Sciatic nerve (tissue), 2 donors: ENCODE measurements around the gene SLC16A8. TPM values are rescaled to one million over a fixed set of nuclear protein-coding genes. Genes with fewer than 3 reads are reported as not detected.

Source experiments
- ATAC-seq: fragments of 200-7000 bp; cut with Tn5 transposase; one replicate; pipeline ENCODE4 v1.9.1; 2020; ENCODE audit warnings: mild to moderate bottlenecking, moderate library complexity
- DNase-seq: peaks from one replicate; pipeline ENCODE4 v3.0.0-alpha.2; 2020; ENCODE audit warnings: low spot score
- intact Hi-C: fragments of 100-400 bp; cut with DNase I; formaldehyde crosslinking; loops from one replicate; pipeline ENCODE4 v1.14.2; 2022
- total RNA-seq: library from RNA; stranded (reverse); fragmentation: NEBNext Ultra II Directional; extraction: Animal tissue kit (Norgen Biotek cat#: 25700); gene quantifications from one replicate; pipeline ENCODE4 v1.2.1, GENCODE V29; 2021
- donor health status: DM: no; HTN: no; CAD: no.
- donor health status: DM: no; HTN: no; CAD: no.

The SLC16A8 gene
- total RNA-seq, 1 donor from 2014 or later, result 1.7 TPM

DNA sequence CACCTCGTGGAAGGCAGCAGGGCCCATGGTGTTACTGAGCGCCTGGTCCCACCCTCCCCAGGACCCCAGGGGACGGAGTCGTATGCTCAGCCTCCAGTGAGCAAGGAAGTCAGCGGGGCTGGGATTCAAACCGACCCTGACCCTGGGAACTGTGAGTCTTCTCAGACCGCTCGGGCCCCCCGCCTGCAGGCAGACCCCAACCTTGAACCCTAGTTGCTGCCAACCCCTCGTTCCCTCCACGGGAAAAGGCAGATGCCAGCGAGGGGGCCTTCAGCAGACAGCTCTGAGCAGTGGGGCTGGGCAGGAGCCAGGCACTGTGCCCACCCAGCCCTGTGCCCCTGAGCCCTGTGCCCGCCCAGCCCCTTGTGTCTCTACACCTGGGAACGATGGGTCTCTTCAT lies 6.4 kb downstream of the SLC16A8 start:
- no peak for DNase-seq
- intact Hi-C loops, result no loop called here
- no peak for ATAC-seq

- ATAC-seq (no peak), DNase-seq (no peak)
- intact Hi-C loops, result no loop called here
Measured at GRCh38 chr22:38077096-38077495, 6.9 kb downstream of the SLC16A8 start.

DNA sequence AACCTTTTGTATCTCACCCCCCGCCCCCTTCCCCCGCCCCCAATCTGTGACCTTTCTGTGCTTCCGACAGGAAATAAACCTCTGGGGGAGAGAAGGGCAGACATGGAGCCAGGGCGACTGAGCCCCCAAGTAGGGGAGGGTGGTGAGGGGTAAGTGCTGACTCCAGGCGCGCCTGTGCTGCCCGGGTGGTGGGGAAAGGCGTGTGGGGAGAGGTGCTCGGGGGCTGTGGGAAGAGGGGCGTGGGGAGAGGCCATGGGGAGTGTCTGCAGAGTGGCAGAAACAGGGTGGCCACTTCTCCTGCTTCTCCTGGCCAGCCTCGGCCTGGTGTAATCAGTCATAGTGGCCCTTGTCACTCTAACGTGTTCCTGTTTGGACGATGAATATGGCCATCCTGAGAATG lies 8.0 kb downstream of the SLC16A8 start:
- intact Hi-C loops, result no loop called here
- no peak for ATAC-seq
- DNase-seq, result no peak

- intact Hi-C loops, result no loop called here
- no peak for DNase-seq
Measured at GRCh38 chr22:38075105-38075825, 8.7 kb downstream of the SLC16A8 start.

DNA sequence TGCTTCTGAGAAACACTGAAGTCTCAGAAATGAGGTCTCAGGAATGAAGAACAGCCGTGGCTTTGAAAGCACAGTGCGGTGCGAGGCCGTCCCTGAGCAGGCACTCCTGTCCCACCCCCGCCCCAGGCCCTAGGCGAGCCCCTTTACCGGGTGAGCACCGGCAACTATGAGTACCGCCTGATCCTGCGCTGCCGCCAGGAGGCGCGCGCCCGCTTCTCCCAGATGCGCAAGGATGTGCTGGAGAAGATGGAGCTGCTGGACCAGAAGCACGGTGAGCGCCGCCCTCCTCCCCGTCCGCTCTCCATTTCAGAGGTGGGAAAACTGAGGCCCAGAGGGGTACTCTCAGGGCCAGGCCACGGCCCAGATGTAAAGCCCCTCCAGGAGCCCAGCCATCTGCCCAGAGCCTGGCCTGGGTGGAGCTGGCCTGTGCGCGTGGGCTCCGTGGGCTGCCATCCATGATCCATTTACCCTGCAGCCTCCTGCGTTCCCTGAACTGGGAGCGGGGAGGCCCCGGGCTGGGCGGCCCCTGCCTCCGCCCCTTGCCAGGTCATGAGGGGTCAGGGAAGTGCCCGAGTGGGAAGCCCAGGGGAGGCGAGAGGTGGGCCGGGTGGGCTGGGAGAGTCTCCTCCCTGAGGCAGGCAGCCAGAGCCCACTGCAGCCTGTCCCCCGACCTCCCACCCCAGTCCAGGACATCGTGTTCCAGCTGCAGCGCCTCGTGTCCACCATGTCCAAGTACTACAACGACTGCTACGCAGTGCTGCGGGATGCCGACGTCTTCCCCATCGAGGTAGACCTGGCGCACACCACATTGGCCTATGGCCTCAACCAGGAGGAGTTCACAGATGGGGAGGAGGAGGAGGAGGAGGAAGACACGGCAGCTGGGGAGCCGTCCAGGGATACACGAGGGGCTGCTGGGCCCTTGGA lies 9.5 kb downstream of the SLC16A8 start:
- DNase-seq (no peak), ATAC-seq (no peak)
- intact Hi-C loops, result no loop called here

More at GRCh38 chr22:38075105-38075825, 8.7 kb downstream of the SLC16A8 start:
- no peak for ATAC-seq

DNA sequence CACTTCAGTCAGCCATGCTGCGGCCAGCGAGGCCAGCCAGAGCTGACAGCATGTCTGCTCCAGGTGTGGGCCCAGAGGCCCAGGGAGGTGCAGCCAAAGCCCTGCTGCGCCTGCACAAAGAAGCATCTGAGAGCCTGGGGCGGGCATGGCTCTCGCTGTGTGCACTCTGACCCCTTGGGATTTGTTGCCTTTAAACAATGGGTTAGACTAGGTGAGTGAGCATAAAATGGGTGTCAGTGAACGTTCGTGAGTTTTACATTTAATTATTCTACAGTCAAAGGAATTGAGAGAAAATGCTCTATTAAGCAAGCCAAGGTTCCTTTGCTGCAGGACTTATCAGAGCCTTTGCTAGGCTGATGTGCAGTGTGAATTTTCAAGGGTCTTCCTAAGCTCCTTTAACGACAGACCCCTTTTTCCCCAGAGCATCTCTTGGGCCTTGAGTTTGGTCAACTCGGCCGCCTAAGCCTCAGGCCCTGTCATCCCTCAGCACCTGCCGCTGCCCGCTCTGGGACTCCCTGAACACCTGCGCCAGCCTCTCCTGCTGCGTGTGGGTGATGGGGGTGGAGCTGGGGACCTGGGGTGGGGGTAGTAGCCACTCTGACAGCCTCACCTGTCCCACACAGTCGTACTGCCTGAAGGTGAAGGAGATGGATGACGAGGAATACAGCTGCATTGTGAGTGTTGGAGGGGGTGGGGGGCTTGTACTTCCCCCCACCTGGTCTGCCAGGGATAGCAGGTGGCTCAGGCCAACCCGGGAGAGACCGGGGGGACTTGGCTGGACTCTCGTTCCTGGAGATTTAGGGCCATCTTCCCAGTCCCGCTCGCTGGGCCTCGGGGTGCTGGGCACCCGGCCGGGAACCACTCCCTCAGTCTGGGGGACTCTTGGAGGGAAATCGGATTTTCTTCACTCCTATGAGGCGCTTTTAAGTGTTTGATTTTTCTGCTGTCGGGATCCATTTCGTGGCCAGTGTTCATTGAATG lies 10.5 kb downstream of the SLC16A8 start:
- DNase-seq (no peak), ATAC-seq (no peak)
- intact Hi-C loops, result no loop called here

- DNase-seq (no peak), ATAC-seq (no peak)
- intact Hi-C loops, result no loop called here
Measured at GRCh38 chr22:38072322-38073149, 11.4 kb downstream of the SLC16A8 start.

- intact Hi-C loops, result no loop called here
- ATAC-seq, result no peak
- DNase-seq, result no peak
Measured at GRCh38 chr22:38071421-38072321, 12.3 kb downstream of the SLC16A8 start.

- ATAC-seq (no peak), DNase-seq (no peak)
- intact Hi-C loops, result no loop called here
Measured at GRCh38 chr22:38070250-38070921, 13.6 kb downstream of the SLC16A8 start.

GRCh38 chr22:38069372-38070249 lies 14.4 kb downstream of the SLC16A8 start:
- ATAC-seq (peak; percentile 70), DNase-seq (no peak)
- intact Hi-C loops, result no loop called here

DNA sequence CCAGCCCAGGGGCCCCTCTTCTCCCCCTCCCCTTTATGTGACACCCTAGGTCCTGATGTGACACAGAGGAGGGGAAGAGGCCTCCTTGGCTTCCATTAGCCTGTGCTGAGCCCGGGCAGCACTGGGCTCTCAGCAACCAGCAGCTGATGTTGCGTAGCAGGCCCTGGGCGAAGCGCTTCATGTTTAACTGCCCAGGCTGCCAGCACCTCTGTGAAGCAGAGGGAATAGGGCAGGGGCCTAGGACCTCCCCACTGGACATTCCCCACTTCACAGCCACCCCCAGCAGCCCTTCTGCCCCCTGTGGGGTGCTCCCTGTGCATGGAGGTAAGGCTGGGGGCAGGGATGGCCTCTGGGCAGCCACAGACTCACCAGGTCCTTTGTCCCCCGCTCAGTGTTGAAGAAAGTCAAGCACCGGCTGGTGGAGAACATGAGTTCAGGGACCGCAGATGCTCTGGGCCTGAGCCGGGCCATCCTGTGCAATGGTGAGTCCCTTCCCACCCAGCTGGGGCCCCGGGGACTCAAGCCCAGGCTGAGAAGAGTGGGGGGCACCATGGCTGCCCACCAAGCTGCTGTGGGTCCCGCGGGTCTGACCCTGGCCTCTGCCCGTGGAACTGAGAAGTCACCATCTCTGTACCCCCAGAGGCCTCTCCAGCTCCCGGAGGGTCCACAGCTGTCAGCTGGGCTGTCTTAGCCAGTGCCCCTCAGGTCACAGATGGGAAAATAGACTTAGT lies 15.2 kb downstream of the SLC16A8 start:
- no peak for ATAC-seq
- intact Hi-C loops, result no loop called here
- no peak for DNase-seq

DNA sequence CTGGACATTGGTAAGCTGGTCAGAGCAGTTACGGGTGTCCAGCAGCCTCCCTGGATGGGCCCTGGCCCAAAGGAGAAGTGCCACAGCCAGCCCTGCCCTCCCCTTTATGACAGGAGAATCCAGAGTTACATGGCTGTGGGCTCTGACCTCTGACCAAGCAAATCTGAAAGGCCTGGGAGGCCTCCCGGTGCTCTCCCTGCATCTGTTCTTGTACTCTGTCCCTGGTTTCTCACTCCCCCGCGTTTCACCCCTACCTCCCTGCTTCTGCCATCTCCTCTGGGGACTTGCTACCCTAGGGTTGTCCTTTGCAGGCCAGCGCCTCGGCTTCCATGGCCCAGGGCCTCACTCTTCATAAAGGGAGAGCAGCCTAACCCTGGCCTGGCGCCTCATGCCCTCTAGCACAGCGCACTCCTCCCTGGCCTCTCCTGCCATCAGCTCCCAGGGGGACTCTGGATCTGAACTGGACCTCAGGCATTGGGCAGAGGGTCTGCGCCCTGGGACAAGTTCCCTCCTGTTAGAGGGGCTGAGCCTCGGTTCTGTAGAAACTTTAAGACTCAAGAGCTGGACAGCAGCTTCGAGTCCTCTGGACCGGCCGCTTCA lies 16.1 kb downstream of the SLC16A8 start:
- ATAC-seq, result no peak
- intact Hi-C loops, result no loop called here

DNA sequence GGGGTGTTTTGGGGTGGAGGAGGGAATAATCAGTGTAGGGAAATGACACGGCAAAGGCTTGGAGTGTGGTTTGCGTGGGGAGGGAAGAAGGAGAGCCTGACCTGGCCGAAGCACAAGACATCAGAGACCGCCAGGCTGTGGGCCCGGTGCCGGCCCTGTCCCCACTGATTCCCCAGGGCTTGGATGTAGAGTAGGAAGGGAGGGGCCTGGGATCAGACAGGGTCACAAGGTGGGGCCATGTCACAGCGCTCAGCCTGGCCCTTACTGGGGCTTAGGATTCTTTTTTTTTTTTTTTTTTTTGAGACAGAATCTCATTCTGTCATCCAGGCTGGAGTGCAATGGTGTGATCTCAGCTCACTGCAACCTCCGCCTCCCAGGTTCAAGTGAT lies 17.0 kb downstream of the SLC16A8 start:
- peak; percentile 44 for ATAC-seq
- no peak for DNase-seq
- intact Hi-C loops, result no loop called here

More for the DNA sequence above, 16.1 kb downstream of the SLC16A8 start:
- DNase-seq, result no peak

DNA sequence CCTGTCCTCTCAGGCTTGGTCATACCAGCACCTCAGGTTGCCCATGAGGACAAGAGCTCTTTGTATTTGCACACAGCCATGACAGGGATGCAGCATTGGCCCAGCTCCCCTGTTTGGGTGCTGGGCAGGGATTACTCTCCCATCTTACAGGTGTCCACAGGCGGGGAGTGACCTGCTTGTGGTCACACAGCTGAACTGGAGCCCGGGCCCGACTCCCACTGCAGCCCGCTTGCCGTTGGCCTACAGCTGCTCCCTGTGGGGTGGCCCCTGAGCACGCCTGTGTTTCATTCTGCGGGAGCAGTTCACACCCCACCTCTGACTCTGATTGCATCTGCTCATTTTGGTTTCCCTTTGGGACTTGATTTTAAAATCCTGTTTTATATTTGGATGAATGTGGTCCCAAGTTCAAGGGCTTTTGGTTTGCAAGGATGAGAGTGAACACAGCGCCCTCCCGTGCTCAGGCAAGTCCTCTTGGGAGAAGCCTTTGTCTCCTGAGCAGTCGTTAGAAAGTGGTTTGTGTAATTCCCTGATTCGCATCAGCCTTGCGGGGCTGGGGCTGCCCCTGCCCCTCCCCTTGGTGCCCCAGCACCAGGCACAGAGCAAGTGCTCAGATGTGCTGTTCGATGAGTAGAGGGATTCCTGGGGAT lies 17.5 kb downstream of the SLC16A8 start:
- ATAC-seq, result no peak
- no peak for DNase-seq
- intact Hi-C loops, result no loop called here
